H1 (cell line): ENCODE results near the gene MYH7B.

ENCODE experiments used
- EP300 ChIP-seq, 2 experiments: IDR thresholded peaks; 1 replicate in 1 of 2; 2 replicates in 1 of 2; pipeline ENCODE4 v1.6.1; 2011 to 2012; ENCODE audit warnings: low read depth in 2 of 2, low read length in 2 of 2, mild to moderate bottlenecking in 2 of 2, borderline replicate concordance in 1 of 2, inconsistent platforms in 1 of 2, moderate library complexity in 1 of 2
- MAFK ChIP-seq: IDR thresholded peaks from 2 replicates; pipeline ENCODE4 v1.6.1; 2012; ENCODE audit warnings: low read depth, mild to moderate bottlenecking, improper control_type of control experiment, low read length
- SIN3A ChIP-seq, 2 experiments: IDR thresholded peaks in 1 of 2; conservative IDR thresholded peaks in 1 of 2; 2 replicates each; pipeline ENCODE4 v1.6.1; 2011 to 2012; ENCODE audit warnings: low read length in 2 of 2, improper control_type of control experiment in 1 of 2, low read depth in 1 of 2, mild to moderate bottlenecking in 1 of 2
- SIX5 ChIP-seq: IDR thresholded peaks from 2 replicates; pipeline ENCODE4 v1.6.1; 2011; ENCODE audit warnings: mild to moderate bottlenecking, low read depth, low read length
- TF ChIP-seq, protein P1 (sequence below), 3 experiments: IDR thresholded peaks; 1 replicate in 2 of 3; 2 replicates in 1 of 3; pipeline versions ENCODE4 v1.5.1 to v1.6.1; 2011; ENCODE audit warnings: low read length in 3 of 3, mild to moderate bottlenecking in 3 of 3, inconsistent platforms in 2 of 3, low read depth in 1 of 3, moderate library complexity in 1 of 3; ENCODE audit not compliant: insufficient read depth in 1 of 3; ENCODE audit errors: control extremely low read depth in 1 of 3

DNA sequence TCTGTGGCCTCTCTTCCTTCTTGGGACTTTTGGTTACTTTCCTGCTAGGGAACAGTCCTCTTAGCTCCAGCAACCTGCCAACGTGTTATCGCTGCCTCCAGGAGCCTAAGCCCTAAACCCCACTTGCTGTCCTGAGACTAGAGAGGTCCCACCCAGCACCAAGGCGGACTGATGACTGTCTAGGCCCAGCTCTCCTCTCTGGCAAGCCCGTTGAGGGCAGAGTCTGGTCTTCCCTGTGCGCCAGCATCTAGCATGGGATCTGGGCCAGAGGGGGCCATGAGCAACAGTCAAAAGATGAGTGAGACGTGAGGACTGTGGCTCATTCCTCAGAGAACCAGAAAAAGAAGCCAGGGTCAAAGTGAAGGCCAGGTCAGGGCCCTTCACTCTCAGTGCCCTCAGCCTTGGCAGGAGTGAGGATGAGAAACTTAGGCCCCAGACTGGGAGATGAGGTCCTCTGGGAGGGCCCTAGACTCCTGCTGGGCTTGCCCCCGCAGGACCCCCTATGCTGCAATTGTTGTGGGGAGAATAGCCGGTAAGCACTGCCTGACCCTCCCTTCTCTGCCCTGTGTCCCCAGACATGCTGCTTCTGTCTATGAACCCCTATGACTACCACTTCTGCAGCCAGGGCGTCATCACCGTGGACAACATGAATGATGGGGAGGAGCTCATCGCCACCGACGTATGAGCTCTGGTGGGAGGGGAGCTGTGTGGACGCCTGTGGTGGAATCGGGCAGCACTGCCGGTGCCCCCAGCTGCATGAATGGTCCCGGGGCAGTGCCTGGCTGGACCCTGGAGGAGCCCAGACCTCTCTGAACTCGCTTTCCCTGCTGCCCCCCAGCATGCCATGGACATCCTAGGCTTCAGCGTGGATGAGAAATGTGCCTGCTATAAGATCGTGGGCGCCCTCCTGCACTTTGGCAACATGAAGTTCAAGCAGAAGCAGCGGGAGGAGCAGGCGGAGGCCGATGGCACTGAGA, 30.9 kb downstream of the MYH7B start:
- no peak for TF ChIP-seq SIN3A (conservative IDR thresholded peaks at IDR 0.05 in 1 of 2, IDR thresholded peaks at IDR 0.05 in 1 of 2; ENCODE audit: low read depth in 1 of 2, low read length in 2 of 2)
- TF ChIP-seq, protein P1, sequence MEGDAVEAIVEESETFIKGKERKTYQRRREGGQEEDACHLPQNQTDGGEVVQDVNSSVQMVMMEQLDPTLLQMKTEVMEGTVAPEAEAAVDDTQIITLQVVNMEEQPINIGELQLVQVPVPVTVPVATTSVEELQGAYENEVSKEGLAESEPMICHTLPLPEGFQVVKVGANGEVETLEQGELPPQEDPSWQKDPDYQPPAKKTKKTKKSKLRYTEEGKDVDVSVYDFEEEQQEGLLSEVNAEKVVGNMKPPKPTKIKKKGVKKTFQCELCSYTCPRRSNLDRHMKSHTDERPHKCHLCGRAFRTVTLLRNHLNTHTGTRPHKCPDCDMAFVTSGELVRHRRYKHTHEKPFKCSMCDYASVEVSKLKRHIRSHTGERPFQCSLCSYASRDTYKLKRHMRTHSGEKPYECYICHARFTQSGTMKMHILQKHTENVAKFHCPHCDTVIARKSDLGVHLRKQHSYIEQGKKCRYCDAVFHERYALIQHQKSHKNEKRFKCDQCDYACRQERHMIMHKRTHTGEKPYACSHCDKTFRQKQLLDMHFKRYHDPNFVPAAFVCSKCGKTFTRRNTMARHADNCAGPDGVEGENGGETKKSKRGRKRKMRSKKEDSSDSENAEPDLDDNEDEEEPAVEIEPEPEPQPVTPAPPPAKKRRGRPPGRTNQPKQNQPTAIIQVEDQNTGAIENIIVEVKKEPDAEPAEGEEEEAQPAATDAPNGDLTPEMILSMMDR (IDR thresholded peaks at IDR 0.05; ENCODE audit: control extremely low read depth in 1 of 3, insufficient read depth in 1 of 3, low read depth in 1 of 3, low read length in 3 of 3): no peak
- no peak for TF ChIP-seq SIX5
- no peak for TF ChIP-seq MAFK
- TF ChIP-seq EP300 (IDR thresholded peaks at IDR 0.05; ENCODE audit: borderline replicate concordance in 1 of 2, low read depth in 2 of 2, low read length in 2 of 2): no peak
